ENCODE data around the gene NCLN.
"Not testable (repeated sequence)": the region's sequence is repeated elsewhere in the genome, so short reads cannot be mapped to it uniquely, and the experiment has no call there.

The NCLN gene

GRCh38 chr19:3186160-3186688, 494 bp downstream of the NCLN start:
- no peak for FAIRE-seq

GRCh38 chr19:3186891-3187661, 1.3 kb downstream of the NCLN start:
- FAIRE-seq = no peak

- no peak for FAIRE-seq
Observed at GRCh38 chr19:3187662-3188511, 2.2 kb downstream of the NCLN start.

- no peak for FAIRE-seq
Observed at GRCh38 chr19:3188627-3189596, 3.2 kb downstream of the NCLN start.

- FAIRE-seq = no peak
Observed at GRCh38 chr19:3189702-3190469, 4.2 kb downstream of the NCLN start.

- FAIRE-seq = no peak
Observed at GRCh38 chr19:3190470-3190770, 4.7 kb downstream of the NCLN start.

GRCh38 chr19:3190921-3191805, 5.4 kb downstream of the NCLN start:
- FAIRE-seq = no peak

GRCh38 chr19:3191806-3192104, 6.0 kb downstream of the NCLN start:
- not testable (repeated sequence) for FAIRE-seq

GRCh38 chr19:3192228-3192635, 6.5 kb downstream of the NCLN start:
- FAIRE-seq = no peak

GRCh38 chr19:3192684-3193083, 7.0 kb downstream of the NCLN start:
- FAIRE-seq = no peak

GRCh38 chr19:3193256-3194105, 7.8 kb downstream of the NCLN start:
- no peak for FAIRE-seq

GRCh38 chr19:3194106-3195087, 8.7 kb downstream of the NCLN start:
- no peak for FAIRE-seq

GRCh38 chr19:3196064-3196932, 10.6 kb downstream of the NCLN start:
- FAIRE-seq = no peak

- FAIRE-seq = no peak
Observed at GRCh38 chr19:3196933-3197205, 11.1 kb downstream of the NCLN start.

GRCh38 chr19:3198901-3199700, 13.4 kb downstream of the NCLN start:
- no peak for FAIRE-seq

GRCh38 chr19:3201072-3201700, 15.5 kb downstream of the NCLN start:
- no peak for FAIRE-seq

- no peak for FAIRE-seq
Observed at GRCh38 chr19:3201911-3202310, 16.2 kb downstream of the NCLN start.
